NCI-H2227 treated with DMSO at 0.1 percent for 48 hours (cell line): Measurements from ENCODE around the gene DPH1.

ENCODE experiments used
- DNase-seq: peaks from one replicate; lab custom pipeline; 2025; lab: John Stamatoyannopoulos, UW

DPH1 gene

GRCh38 chr17:2062571-2063183, 32.7 kb downstream of the DPH1 start:
- DNase-seq = no peak

DNA sequence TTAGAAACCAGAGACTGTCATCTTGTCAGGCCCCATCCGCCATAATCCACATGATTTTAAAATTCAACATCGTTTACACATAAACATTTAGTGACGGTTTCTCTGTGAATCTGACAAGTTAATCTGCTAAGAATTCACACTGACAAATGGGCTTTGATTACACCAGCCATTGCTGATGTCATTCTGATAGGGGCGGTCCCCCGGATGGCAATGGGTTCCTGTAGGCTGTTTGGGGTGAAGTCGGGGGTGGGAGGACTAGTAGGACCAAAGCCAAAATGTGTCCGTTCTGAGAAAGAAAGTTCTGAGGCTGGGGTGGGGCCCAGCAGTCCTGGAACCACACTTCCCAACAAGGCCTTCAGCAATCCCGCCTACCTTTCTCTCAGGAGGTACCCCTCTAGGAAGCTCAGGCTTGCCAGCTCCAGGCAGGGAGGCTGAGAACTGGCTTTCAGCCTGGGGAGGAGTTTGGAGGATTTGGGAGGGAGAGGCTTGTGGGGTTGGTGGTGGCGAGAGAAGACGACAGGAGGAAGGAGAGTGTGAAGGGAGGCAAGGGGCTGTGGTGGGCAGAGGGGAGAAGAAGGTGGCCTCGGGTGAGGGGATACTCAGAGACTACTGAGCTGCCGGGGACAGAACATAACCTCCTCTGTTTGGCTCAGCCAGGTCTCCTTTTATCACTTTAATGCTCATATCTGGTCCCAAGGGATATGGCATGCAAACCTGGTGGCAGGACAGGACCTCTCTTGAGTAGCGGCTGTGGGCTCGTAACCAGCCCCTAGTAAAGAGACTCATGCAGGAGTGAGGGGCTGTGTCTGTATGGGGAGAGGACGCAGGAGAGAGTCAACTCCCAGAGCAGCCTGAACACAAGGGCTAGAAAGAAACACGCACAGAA, 33.6 kb downstream of the DPH1 start:
- no peak for DNase-seq

DNA sequence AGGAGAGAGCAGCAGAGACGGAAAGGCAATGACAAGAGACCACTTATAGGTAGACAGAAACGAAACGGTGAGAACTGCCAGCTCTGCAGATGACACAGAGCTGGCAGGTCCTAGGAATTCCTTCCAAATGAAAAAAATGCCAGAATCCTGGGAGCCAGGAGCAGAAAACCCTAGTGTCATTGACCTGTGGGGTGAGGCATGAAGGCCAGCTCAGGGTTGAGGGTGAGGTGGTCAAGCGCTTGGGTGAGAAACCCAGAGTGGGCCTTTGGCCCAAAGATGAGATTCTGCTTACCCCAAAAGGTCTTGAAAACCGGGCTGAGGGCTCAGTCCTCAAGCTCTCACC, 34.2 kb downstream of the DPH1 start:
- no peak for DNase-seq

GRCh38 chr17:2064520-2064971, 34.6 kb downstream of the DPH1 start:
- DNase-seq = no peak

GRCh38 chr17:2064980-2065785, 35.2 kb downstream of the DPH1 start:
- no peak for DNase-seq

- DNase-seq = no peak
Observed at GRCh38 chr17:2065949-2066400, 36.0 kb downstream of the DPH1 start.

GRCh38 chr17:2067048-2067561, 37.2 kb downstream of the DPH1 start:
- DNase-seq = no peak

DNA sequence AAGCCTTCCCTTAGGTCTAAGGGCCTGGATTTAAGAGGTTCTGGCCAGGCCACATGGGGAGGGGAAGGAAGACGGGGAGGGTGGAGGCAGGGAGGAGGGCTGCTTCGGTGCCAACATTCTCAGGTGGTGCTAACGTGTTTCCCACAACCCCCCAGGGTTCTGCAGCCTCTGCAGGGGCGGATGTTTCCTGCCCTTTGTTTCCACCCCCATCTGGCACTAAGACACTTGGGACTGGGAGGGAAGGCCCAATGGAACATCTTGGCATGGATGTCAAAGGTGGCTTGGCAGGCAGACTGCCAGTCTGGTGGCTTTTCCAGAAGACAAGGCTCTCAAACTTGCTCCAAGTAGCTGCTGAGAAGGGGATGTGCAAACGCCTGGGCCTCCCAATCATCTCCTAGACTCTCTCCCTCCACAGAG, 37.7 kb downstream of the DPH1 start:
- DNase-seq = no peak

DNA sequence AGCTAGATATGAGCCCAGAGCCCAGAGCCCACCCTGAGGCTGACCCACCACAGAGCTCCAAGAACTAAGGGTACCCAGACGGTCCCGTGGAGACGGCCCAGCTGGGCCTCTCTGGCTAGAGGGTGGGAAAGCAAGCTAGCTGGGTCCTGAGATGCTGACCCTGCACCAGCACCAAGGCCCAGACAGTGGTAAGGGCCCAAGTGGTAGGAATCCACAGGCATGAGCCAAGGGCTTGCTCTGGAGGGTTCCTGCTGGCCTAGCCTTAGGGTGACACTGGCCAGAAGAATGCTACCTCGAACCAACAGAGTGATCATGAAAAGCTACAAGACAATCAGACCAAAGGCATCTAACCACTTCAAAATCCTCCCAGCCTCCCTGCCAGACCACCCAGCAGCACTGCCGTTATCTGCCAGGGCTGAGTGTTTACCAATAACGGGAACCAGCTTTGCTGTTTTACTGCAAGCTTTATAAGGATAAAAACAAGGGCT, 38.1 kb downstream of the DPH1 start:
- DNase-seq = no peak

GRCh38 chr17:2068519-2069051, 38.6 kb downstream of the DPH1 start:
- no peak for DNase-seq

- DNase-seq = no peak
Observed at GRCh38 chr17:2070241-2071023, 40.5 kb downstream of the DPH1 start.

- DNase-seq = no peak
Observed at GRCh38 chr17:2071024-2071385, 41.1 kb downstream of the DPH1 start.

DNA sequence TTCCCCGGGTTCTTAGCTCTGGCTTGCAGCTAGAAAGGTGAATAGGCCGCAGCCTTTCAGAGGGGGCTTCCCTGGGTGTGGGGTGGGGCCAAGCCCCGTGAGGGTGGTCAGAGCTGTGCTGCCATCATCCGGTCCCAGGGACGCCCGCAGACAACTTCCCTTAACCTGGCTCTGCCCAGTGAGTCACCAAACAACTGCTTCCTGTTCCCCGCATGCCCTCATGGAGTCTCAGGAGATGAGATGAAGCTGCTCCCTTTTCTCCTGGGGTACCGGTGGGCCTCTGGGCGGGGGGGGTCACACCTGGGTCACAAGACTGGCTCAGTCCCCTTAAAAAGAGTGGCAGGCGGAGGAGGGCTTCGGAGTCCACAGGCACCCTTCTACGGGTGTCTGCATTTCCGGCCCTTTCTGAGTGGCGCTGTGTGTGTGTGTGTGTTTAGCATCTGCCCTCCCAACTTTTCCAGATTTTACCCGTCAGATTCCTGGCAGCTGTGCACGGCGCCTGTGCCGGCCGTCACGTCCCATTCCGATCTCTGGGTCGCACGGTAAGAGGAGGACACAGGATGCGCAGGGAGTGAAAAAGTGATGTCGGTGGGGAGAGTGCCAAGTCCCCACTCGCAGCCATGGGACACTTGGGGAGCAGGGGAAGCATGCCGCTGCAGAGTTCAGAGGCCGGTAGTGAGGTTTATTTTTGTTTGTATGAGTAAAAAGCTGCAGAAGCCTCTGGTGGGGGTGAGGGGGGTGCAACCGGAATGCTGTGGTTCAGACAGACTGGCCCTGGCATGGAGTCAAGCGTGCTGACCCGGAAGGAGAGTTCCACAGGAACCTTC, 41.7 kb downstream of the DPH1 start:
- no peak for DNase-seq

DNA sequence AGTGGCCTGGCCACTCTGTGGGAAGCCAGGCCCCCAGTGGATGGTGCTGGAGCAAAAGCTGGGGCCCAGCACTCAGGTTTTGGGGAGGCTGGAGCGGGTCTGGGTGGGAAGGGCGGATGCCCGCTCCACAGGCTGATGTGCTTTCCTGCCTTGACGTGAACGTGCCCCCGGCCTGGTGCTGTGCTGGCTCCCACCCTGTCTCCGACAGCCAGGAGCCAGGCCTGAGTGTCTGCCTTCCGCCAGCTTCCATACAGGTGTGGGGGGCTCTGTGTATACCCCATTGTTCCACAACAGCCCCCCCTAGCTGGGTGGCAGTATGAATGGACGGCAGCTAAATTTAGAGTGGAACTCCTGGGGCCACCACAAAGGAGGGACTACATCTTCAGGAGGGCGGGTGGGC, 45.0 kb downstream of the DPH1 start:
- DNase-seq = no peak

- DNase-seq = no peak
Observed at GRCh38 chr17:2075336-2076086, 45.6 kb downstream of the DPH1 start.

DNA sequence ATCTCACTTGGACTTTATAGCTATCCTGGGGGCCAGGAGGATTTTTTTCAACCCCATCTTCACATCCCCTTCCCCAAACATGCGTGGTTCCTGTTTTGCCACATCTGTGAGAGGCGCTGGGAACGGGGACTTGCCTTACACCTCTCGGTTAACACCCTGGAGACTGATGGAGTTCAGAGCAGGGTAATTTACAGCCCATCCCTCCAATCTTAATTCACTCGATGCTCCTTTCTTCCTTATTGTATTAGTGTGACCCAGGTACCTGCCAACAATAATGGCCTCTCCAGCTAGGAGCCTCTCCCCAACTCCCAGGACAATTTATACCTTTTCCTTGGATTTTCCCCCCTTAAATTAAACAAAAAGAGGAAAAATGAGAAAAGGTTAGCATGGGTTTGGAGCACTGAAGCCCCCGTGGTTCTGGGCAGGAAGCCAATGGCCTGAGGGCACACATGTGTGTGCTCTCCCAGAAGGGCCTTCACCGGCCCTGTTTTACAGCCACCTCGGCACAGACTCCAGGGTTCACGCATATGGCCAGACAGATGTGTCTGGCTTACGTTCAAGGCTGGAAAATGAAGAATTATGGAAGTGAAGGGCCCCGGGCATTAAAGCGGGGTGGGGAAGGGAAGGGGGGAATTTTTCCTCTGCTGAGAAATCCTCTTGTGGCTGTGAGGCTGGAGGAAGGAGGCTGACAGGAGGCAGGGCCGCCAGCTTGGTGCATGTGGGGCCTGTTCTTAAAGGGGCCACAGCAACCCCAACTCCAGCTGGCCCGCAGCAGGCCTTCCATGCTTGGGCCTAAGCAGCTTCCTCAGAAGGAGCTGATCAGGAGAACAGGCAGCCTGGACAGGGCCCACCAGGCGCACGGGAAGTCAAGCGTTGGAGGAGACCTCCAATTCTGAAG, 46.4 kb downstream of the DPH1 start:
- no peak for DNase-seq

- no peak for DNase-seq
Observed at GRCh38 chr17:2077040-2077439, 47.1 kb downstream of the DPH1 start.

DNA sequence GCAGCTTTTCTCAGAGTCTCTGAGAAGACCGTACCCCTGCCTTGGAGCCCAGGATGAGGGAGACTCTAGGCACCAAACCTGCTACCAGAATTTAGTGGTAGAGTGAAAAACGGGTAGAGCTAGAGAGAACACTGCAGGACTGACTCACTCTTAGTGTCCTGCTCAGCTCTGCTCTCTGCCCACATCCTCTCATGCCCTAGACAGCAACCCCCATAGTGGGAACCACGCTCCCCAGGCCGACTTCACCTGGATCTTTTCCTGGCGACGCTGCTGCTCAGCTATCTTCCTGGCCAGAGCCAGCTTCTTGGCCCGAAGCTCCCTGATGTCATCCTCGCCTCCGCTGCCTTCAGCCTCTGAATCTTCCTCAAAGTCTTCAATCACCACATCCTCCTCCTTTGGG, 51.6 kb downstream of the DPH1 start:
- DNase-seq = no peak
